ENCODE results near the gene CCDC188.

Gene CCDC188

DNA sequence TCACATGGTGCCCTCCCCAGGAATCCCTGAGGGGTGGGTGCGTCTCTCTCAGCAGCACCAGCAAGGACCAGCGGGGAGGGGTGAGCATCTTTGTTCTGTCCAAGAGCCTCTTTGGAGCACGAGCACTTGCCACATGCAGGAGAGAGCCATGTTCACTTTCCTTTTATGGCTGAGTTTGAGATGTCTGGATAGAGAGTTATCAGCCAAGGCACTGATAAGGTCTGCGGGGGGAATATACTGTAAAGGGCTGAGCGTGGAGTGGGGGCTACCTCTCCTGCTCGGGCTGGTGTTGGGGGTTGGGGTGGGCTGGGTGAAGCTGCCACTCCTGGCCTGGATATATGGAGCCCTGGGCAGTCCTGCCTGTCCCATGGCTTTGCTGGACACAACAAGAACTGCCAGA lies 34.9 kb upstream of the CCDC188 start:
- no peak for DNase-seq (ENCODE audit: low read depth, low spot score)

DNA sequence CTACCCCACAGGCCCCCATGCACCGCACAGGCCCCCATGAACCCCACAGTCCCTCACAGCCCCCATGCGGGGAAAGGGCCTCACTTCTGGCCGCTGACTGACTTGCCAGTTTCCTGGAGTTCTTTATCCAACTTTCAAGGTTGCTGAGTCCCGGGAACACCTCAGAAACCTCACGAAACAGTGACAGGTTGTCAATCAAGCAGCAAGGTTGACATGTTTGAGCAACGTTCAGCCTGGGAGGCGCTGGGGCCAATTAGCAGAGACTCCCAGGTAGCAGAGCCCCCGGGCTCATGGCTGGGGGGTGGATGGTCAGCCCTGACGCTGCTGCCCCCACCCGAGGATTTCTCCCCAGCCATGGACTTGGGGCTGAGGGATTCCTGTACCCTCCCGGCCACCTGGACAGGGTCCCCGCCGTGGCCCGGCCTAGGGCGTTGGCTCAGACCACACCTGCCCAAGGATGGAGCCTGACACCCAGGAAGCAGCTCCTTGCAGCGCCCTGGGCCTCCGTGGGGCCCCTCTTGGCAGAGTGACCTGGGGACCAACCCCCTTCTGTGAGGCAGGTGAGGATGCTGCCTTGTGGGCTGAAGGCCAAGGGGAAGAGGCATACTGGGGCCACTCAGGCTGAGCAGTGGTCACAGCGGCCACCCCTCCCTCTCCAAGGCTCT lies 33.8 kb upstream of the CCDC188 start:
- DNase-seq (ENCODE audit: low read depth, low spot score), result no peak

DNA sequence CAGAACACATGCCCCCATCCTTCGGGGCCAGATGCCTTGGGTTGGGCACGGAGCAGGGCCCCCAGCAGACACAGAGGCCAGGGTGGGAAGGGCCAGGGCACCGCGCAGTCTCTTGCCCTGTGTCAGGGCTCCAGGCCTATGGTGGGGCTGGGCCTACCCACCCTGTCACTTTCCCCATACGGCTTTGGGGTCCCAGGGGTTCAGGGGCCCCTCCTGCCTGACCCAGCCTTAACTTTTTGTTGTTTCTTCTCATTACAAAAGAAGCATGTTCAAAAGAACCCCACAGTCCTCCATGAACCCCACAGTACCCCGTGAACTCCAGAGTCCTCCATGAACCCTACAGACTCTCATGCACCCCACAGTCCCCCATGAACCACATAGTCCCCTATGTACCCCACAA lies 33.0 kb upstream of the CCDC188 start:
- no peak for DNase-seq (ENCODE audit: low read depth, low spot score)

DNA sequence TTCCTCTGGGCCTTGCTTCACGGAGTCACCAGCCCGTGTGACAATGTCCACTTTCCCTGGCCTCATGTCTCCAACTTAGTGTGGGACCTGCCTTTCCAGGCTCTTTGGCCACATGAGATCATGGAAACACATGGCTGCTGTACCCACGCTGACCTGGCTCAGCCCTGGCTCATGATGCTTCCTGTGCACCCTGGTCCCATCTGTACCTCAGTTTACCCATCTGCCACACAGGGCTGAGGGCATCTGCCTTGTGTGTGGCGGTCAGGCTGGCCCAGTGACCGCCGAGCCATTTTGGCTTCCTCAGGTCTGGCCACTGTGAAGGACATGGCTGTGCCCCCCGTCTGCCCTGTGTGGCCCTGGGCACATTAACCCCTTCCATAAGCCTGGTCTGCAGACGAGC lies 32.2 kb upstream of the CCDC188 start:
- DNase-seq (ENCODE audit: low read depth, low spot score), result no peak

DNA sequence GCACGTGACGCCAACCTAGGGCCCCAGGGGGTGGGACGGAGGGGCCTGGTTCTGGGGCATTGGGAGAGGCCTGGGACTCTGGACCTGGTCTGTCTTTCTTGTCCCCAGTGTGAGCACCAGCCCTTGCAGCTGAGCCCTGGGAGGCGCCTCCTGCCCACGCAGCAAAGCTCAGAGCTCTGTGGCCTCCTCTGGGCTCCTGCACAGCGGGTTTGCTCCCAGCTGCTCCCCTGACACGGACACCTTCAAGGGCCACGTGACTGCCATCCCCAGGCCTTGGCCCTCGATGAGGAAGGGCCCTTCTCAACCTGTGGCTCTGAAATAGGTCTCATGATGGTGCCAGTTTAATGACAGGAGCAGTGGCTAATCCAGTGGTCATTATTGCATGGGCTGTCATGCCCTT lies 31.5 kb upstream of the CCDC188 start:
- no peak for DNase-seq (ENCODE audit: low read depth, low spot score)

DNA sequence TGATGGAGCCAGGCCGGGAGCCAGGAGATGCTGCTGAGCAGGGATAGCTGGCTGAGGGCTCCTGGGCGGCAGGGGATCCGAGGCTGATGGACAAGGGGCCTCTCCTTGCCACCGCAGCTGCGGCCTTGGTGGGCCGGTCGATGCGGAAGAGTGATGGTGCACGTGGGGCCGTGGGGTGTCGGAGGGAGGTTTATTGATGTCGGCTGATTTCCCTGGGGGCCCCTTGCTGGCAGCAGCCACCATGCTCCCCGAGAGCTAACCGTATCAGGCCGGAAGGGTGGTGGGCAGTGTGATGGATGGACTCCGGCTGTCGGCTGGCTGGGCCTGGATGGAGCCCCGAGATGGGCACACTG lies 31.0 kb upstream of the CCDC188 start:
- DNase-seq (ENCODE audit: low read depth, low spot score), result no peak

DNA sequence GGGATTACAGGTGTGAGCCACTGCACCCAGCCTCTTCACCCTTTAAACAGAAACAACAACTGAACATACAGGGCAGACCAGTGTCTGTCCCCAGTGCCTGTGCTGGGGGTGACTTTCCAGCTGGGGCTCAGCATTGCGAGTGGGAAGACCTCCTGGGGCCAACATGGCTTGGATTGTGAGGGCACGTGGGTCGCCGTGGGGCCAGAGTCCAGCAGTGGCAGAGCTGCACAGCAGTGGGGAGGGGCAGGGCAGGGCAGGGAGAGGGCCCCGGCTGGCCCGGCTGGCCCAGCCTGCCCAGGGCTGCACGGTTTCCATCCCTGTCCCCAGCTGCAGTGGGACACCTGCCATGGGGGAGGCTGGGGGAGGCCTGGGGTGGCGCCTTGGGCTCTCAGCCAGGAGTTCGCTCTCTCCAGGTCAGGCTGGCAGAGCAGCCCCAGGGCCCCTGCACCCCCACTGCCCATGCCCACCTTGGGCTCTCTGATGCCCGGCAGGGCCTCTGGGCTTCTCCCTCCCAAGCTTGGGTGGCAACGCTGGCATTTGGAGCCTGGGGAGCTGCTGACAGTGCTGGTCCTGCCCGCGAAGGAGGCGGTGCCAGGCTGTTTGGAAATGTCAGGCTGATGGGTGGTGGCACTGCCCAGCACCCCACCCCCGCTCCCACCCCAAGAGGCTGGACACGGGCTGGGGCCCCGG lies 30.5 kb upstream of the CCDC188 start:
- no peak for DNase-seq (ENCODE audit: low read depth, low spot score)

DNA sequence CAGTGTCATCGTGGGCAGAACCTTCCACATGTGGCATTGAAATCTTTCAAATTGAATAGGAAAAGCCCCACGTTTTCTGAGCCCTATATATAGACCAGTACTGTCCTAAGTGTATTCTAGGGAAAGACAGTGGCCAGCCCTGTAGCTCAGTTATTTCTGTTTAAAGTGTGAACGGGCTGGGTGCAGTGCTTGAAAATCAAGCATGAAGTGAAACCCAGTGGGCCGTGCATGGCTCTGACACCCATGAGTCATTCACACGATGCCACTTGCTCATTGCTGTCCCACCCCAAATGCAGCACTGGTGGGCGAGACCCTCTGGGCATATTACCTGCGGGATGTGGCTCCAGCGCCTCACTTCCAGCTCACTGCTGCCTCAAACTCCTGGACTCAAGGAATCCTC lies 29.8 kb upstream of the CCDC188 start:
- DNase-seq (ENCODE audit: low read depth, low spot score), result no peak

DNA sequence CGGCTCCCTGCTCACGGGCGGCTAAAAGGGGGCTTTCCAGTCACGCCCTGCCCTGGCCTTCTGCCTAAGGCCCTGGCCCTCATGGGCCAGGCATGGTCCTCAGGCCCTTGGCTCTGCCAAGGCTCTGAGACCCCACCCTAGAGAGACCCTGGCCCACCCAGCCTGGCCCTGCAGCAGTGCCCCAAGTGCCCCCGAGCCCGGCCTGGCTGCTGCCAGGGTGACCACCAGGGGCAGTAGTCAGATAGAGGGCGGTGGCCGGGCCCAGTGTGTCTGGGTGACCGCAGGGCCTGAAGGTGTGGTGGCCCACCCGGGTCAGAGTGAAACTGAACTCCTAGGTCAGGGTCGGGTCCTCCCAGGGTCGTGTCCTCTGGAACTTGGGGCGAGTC lies 29.4 kb upstream of the CCDC188 start:
- DNase-seq (ENCODE audit: low read depth, low spot score), result no peak

DNA sequence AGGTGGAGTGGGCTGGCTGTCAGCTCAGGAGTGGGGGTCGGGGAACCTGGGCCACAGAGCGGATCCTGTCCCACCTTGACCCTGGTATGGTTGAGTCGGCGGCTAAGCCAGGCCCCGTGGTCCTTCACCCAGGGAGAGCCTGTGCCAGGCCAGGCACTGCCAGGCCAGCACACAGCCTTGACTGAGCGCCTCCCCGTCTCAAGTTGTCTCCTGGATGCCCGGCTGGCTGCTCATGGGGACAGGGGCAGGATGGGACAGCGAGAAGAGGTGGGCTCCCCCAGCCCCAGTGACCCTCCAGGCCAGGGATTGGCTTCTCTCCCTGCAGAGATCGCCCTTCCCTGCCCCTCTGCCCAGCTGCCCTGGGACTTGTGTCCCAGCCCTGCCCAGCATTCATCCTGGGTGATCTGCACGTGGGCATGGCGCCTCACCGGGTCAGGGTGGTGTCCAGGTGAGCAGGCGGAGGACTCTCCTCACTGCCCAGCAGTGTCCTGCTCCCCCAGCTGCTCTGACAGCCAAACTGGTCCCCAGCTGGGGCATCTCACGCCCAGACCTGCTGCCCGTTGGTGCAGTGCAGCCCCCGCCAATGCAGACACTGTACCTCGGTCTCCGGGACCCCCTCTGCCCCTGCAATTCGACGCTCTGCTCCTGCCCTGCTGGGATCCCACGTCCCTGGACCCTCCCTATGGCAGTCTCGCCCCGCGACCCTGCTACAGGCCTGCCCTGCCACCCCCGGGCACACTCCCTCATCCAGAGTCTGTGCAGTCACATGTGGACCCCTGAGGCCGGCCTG lies 28.8 kb upstream of the CCDC188 start:
- DNase-seq (ENCODE audit: low read depth, low spot score), result no peak

DNA sequence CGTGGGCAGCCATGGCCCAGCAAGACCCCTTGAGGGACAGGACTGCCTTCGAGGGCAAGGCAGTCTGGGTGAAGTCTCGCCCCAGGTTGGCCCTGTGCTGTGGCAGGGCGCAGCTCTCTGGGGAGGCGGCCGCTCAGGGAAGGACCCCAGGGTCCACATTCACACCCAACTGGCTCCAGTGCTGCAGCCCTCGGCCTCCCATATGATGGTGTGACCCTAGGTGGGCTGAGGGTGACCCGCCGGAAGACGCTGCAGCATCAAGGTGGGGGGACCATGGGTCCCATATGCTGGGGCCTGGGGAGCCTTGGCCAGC lies 28.0 kb upstream of the CCDC188 start:
- no peak for DNase-seq (ENCODE audit: low read depth, low spot score)

DNA sequence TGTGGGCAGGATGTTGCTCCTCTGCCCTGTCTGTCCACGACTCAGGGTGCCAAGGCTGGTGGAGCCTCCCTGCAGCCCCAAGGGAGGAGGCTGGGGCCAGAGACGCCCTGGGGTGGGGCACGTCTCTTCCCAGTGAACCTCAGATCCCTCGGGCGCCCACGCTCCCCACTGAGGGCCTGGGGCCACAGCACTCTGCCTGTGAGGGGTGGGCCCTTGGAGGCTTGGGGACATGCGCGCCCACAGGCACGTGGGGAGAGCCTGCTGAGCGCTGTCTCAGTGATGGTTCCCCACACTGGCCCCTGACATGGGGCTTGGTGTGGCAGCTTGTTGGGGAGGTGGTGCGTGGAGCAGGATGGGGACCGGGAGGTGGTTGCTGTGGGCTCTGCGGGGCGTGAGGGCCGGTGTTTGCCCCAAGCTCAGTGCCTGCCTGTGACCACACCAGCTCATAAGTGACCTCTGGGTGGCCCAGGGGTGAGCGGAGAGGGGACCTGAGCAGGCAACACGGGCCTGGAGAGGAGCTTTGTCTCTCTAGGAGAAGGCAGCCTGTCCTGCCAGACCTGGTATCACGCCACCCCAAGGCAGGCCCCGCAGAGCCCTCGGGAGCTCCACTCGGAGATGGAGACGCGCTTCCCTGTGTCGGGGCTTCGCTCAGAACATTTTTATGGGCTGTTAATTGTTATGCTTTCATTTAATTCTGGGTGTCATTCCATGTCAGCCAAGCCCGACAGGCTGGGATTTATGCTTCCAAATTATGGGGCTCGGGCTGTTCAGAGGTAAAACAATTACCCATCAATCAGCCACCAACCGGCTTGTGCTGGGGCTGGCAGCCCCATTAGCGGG lies 27.4 kb upstream of the CCDC188 start:
- DNase-seq (ENCODE audit: low read depth, low spot score), result no peak

DNA sequence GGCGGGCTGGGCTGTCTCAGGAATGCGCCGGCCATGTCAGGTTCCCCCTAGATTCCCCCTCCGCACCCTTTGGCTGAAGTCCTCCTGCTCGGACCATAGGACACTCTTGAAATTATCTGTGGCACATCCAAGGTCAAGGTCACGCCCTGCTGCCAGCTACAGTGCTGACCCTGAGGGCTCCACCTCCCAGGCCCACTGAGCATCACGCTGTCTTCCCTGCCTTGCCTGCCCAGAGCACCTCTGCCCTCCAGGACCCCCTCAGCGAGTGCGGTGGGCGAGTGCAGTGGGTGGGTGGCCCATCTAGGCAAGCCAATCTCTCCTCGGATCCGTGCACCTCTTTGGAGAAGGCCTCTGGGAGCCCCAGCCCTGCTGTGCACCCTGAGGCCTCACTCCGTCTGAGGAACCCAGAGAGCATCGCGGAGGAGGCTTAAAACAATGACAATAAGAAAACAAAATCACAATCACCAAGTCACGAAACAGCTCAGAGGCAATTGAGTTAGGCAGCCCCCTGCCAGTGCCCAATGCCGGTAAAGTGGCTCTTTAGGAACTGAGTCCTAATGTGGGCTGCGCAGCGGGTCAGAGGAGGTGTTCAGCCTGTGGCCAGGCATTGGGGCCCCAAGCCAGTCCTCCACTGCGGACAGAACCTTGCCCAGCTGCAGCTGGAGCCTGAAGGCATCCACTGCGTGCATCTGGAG lies 26.5 kb upstream of the CCDC188 start:
- DNase-seq (ENCODE audit: low read depth, low spot score), result no peak

DNA sequence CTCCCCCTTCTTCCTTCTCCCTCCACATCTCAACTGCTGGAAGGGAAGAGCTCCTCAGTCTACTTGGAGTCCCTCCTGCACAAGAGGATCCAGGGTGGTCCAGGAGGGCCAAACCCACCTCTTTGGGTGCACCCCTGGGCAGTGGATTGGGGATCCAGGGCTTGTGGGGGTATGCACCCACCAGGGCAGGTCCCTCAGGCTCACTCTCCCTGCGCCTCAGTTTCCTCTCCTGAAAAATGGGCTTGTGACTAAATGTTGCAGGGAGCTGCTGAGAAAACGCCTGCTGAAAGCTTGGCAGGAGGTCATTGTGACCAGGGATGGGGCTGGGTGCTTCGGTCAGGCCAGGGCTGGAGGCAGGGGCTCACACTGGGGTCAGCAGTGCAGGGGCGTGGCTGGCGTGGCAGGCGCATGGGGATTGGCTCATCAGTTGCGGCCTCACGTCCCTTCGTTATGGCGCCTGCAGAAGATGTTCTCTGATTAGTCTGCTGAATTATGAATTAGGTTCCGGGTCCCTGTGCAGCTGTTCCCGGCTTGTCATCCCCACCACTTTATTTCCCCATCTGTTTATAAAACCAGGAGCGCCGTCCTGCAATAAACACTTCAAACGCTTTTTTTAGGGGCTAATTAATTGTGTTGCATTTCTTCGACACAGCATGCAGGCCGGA lies 25.7 kb upstream of the CCDC188 start:
- no peak for DNase-seq (ENCODE audit: low read depth, low spot score)

DNA sequence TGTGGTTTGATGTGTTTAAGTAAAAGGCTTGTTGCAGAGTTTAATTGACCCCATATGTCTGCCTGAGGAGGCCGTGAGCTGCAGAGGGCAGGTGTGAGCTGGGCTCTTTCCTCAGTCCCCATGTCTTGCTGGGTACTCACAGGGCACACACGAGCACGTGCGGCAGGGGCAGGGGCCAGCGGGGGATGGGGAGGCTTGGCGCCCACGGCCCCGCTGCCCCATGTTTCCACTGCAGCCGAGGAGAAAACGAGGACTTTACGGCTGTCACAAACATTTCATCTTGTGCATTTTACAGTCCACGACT lies 24.7 kb upstream of the CCDC188 start:
- DNase-seq (ENCODE audit: low read depth, low spot score), result no peak

DNA sequence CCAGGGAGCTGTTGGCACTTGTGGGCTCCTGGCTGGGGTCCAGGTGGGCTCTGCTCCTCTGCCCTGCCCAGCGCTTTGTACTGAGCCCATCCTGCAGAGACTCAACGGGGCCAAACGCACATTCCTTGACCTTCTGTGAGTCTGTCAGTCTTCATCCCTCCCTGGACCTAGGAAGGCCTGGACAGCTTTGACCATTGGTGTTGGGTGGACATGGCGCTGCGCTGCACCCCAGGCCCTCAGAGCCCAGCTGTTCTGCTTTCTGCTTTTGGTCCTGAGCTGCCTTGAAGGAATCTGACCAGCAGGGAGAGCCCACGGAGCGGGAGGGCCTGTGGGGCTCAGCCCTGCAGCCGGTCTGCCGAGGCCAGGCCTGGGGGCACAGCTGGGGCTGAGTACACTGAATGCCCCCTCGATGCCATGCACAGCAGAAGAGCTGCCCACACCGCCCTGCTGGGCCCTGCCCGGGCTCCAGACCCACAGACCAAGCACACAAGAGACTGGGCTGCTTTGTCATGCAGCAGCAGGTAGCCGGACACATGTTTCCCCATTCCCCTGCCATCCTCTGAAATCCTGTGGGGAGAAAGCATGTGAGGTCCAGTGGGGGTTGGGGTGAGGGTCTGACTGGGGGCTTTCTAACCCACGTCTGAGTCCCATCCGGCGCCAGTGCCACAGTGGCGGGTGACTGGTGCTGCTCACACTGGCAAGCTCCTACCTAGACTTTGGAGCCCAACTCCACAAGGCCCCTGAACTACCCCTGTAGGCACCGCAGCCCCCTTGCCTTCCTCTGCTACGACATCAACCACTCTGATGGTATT lies 24.1 kb upstream of the CCDC188 start:
- no peak for DNase-seq (ENCODE audit: low read depth, low spot score)

DNA sequence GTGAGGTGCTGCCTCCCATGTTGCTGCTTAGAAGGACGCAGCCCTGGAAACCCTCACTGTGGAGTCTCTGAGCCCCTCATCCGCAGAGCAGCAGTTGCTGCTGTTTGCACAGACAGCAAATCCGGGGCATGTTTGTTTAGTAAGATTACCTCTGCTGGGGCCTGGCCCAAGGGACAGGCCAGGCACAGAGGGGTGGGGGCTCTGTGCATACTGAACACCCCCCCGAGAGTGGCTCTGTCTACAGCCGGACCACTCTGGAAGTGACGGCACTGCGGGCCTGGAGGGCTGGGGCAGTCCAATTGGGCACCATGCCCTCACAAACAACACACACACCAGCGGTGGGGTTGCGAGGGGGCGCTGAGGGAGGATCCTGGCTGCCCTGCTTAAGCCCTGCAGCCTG lies 22.9 kb upstream of the CCDC188 start:
- no peak for DNase-seq (ENCODE audit: low read depth, low spot score)

DNA sequence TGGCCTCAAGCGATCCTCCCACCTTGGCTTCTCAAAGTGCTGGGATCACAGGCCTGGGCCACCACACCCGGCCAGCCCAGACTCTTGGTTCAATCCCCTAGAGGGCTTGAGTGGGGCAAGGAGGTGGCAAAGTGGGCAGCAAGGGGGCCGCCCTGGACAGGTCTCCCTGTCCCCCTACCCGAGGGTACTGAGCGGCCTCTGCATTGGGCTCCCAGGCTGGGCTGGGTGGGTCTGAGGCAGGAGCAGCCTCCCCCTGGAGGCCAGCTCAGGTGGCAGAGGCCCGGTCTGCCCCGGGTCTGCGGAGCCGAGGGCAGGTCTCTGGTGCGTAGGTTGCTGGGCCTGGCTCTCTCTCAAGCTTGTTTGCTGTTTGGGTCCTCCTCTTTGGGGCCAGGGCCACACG lies 22.4 kb upstream of the CCDC188 start:
- no peak for DNase-seq (ENCODE audit: low read depth, low spot score)

DNA sequence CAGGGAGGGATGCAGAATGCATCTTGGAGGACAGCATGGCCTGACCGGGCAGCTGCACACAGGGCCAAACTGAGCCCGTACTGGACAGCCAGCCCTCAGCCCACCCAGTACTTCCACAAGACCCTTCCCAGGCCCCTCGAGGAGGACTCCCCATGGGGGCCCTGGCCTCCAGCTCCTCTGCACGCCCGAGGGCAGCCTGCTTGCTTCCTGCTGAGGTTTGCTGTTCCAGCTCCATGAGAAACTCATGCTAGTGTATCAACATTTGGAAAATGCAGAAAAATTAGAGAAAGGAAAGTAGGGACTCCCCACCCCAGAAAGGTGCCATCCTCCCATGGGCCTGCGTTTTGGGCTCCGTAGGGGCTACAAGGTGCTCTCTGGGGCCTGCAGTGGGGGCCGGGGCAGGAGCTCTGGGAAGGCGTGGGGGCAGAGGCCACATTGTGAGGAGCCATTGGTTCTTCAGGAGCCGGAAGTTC lies 21.3 kb upstream of the CCDC188 start:
- DNase-seq (ENCODE audit: low read depth, low spot score), result no peak
